Measurements from ENCODE around the gene SERPINE1. TPM values are rescaled to one million over a fixed set of nuclear protein-coding genes. Genes with fewer than 3 reads are reported as not detected.

SERPINE1 gene
- total RNA-seq: 1 to 10 TPM; 1.0 to 3.3 TPM

DNA sequence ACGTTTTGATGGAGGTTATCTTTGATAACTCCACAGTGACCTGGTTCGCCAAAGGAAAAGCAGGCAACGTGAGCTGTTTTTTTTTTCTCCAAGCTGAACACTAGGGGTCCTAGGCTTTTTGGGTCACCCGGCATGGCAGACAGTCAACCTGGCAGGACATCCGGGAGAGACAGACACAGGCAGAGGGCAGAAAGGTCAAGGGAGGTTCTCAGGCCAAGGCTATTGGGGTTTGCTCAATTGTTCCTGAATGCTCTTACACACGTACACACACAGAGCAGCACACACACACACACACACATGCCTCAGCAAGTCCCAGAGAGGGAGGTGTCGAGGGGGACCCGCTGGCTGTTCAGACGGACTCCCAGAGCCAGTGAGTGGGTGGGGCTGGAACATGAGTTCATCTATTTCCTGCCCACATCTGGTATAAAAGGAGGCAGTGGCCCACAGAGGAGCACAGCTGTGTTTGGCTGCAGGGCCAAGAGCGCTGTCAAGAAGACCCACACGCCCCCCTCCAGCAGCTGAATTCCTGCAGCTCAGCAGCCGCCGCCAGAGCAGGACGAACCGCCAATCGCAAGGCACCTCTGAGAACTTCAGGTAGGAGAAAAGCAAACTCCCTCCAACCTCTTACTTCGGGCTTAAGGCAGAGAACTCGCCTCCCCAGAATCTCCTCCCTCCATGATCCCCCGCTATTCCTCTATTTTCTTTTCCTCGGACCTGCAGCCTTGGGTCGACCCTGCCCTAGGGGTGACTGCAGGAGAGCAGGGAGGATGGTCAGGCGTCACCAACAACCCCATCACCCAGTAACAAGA lies at the start of gene SERPINE1:
TSS of gene SERPINE1 (plus strand) at position 454 of the 809 bp plus-strand sequence. CDS start 1,290 bp downstream, outside the sequence.

DNA sequence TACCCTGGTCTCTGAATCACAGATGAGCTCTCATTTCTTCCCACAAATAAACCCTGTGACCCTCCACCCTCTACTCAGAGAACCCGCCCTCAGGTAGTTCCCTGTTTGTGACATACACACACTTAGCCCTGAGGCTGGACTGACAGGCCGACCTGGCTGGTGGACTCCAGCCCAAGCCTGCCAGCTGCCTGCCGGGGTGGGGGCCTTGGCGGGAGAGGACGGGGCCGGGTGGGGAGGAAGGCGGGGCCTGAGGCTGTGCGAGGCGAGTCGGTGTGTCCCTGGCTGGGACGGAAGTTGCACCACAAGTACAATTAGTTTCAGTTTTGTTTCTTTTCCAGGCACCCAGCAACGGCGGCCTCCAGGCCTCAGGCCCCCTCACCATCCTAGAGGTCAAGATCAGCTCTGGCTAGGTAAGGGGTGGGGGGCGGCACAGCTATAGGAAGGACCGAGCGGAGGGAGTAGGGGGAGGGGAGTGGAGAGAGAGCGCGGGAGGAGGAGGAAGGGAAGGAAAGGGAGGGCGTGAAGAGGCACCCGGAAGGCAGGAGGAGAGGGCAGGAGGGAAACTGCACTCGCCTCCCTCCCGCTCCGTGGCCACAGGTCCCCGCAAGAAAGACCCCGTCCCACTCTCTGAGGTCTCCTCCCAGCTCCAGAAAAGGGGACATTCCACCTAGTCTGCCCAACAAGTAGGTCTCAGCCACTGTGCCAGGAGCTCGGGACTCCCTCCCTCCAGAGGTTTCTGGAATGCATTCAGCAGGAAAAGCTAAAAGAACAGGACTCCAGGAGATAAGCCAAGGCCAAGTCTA lies 41.5 kb upstream of the SERPINE1 start, which contains the start of gene TRIM56:
TSS of gene TRIM56 (plus strand) at position 320 of the 803 bp plus-strand sequence. CDS start 1,832 bp downstream, outside the sequence.

DNA sequence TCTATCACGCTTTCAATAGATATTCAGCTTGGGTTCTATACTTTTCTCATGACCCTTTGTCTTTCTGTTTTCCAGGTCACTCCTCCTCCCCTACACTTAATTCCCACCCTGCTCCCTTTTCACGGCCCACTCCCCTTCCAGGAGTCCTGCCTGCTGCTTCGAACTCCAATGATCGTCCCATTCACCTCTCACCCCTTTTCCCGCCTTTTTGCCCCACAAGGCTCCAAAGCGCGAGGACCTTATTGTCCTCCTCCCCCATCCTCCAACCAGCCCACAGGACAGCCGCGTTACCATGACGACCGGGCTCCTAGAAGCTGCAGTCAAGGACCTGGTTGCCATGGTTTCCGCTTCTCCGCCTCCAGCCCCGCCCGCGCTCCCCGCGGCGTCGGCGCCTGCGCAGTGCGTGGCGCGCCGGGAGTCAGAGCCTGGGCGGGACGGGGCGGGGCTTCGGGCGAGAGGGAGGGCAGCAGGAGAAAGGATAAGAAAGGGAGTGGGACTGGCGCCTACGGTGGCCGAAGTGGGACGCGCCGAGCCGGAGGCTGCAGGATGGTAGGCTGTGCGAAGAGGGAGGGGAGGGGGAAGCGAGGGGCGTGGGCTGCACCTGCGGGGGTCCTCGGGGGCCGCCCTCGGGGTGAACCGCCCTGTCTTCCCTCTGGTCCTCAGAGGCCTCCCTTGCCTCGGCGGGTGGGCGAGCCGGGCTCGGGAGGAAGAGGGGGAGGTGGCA lies 27.2 kb downstream of the SERPINE1 start, which contains the start of gene AP1S1:
TSS of gene AP1S1 (plus strand) at position 508 of the 724 bp plus-strand sequence. CDS start at position 547, 39 bp downstream.

DNA sequence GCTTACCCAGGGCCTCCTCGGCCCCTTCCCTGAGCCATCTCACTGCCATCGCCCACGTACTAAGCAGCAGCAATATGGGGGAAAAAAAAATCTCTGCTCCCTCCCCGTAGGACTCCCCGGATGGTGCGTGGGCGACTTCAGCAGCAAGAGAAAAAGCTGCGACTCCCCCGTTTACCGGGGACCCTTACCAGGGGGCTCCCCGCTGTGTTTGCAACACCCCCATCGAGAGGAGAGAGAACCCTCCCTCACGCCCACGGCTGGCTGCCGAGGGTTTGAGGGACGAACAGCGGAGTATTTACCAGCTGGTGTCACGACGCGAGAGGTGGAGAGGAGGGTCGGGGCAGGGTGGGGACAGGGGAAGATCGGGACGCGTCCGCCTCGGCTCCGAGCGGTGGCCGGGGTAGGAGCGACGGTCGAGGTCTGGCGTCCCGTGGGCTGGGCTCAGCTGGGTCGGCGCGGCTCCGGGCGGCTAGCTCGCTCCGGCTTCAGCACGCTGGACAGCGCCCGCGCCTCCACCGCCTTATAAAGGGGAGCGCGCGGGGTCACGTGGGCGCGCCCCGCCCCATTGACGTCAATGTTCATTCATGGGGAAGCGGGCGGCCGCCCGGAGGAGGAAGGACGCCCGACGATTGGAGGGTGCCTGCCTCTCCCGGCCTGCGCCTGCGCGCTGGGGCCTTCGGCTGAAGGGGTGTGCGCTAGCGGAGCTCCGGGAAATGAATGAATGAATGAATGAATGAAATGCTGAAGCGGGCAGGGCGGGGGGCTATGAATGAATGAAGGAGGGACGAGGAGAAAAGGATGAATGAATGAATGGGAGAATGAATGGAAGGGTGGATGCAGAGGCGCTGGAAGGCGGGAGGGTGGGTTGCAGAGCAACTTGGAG lies 38.4 kb downstream of the SERPINE1 start, which contains the start of gene VGF:
TSS of gene VGF (minus strand) at position 495 of the 883 bp plus-strand sequence. CDS start 726 bp downstream, outside the sequence.

DNA sequence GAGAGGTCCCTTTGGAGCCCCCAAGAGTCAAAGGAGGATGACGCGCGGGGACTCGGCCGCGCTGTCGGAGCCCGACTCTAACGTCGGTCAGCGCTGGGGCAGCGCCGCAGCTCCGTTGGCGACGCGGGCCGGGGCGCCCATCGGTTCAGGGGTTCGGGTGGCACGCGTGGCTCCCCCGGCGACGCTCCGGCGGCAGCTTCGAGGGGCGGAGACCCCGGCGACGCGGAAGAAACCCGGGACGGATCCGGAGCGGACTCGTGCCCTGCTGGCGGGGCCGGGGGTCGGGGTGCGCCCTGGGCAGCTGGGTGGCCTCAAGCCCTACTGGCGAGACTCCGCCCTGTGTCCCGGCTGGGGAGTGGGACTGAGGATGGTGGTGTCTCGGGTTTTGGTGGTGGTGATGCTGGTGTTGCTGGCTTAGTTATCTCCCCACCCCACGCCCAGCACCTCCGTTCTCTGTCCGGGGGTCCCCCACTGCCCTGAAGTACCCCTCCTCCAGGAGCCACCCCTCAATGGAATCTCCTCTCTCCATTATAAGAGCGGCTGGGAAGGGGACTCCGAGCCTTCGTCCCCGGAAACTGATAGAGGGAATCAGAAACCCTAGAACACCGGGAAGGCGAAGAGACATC lies 53.3 kb downstream of the SERPINE1 start, which contains the start of gene NAT16:
TSS of gene NAT16 (minus strand) at position 164 of the 626 bp plus-strand sequence. CDS start 5,486 bp downstream, outside the sequence.

Small RNA genes within 50 kb of the gene (small RNA-seq; reads per million reads assigned to genes)
- 0.04 to 0.17 reads per million in 2 donors for gene MIR4653

Other genes starting within 250 kb of the SERPINE1 start
- 1 to 10 TPM; 5.2 to 7.0 TPM for gene UFSP1, start 237.4 kb upstream of the SERPINE1 start, total RNA-seq
- gene ACHE, start 231.2 kb upstream of the SERPINE1 start, total RNA-seq: under 1 TPM in 1 of 2 donors, not detected in 1; 0.34 TPM
- gene MUC3A, start 177.6 kb upstream of the SERPINE1 start, total RNA-seq: not detected
- under 1 TPM in 1 of 2 donors, not detected in 1; 0.69 TPM for gene MUC12, start 157.5 kb upstream of the SERPINE1 start, total RNA-seq
- gene MUC17, start 107.0 kb upstream of the SERPINE1 start, total RNA-seq: not detected
- 10 to 100 TPM in 1 of 2 donors, 1 to 10 TPM in 1; 10.0 to 14.3 TPM for gene TRIM56, start 41.6 kb upstream of the SERPINE1 start, total RNA-seq
- gene AP1S1, start 27.4 kb downstream of the SERPINE1 start, total RNA-seq: 100 to 1,000 TPM; 151 to 208 TPM
- gene VGF, start 38.5 kb downstream of the SERPINE1 start, total RNA-seq: 10 to 100 TPM in 1 of 2 donors, 1 to 10 TPM in 1; 8.3 to 27.0 TPM
- not detected for gene NAT16, start 53.2 kb downstream of the SERPINE1 start, total RNA-seq
- gene MOGAT3, start 73.9 kb downstream of the SERPINE1 start, total RNA-seq: not detected
- 100 to 1,000 TPM; 199 to 220 TPM for gene PLOD3, start 90.5 kb downstream of the SERPINE1 start, total RNA-seq
- gene ZNHIT1, start 91.1 kb downstream of the SERPINE1 start, total RNA-seq: 10 to 100 TPM; 60.9 to 88.1 TPM
- gene CLDN15, start 110.7 kb downstream of the SERPINE1 start, total RNA-seq: 1 to 10 TPM; 3.0 to 4.1 TPM
- 100 to 1,000 TPM; 138 to 142 TPM for gene FIS1, start 118.0 kb downstream of the SERPINE1 start, total RNA-seq
- gene IFT22, start 194.7 kb downstream of the SERPINE1 start, total RNA-seq: 10 to 100 TPM; 20.0 to 21.6 TPM
- gene COL26A1, start 235.8 kb downstream of the SERPINE1 start, total RNA-seq: under 1 TPM; under 0.01 TPM

Data from melanocyte of skin (primary cell).